Suprapubic skin (tissue), 4 donors: ENCODE data around the gene EDA. TPM values are rescaled to one million over a fixed set of nuclear protein-coding genes. Genes with fewer than 3 reads are reported as not detected.

Experiments used
- DNase-seq, 2 donors: peaks; one replicate each; pipeline ENCODE4 v3.0.0-alpha.2; 2019; ENCODE audit warnings: low spot score in 2 of 2
- H3K27ac ChIP-seq: fragments of 200-600 bp; sonication (generic); one replicate; pipeline ENCODE4 v1.5.1; 2019
- H3K27me3 ChIP-seq: fragments of 200-600 bp; sonication (generic); one replicate; pipeline ENCODE4 v1.5.1; 2019
- H3K36me3 ChIP-seq: fragments of 200-600 bp; sonication (generic); one replicate; pipeline ENCODE4 v1.5.1; 2019
- H3K4me1 ChIP-seq: fragments of 200-600 bp; sonication (generic); one replicate; pipeline ENCODE4 v1.5.1; 2019
- H3K4me3 ChIP-seq: fragments of 200-600 bp; sonication (generic); one replicate; pipeline ENCODE4 v1.5.1; 2019; ENCODE audit warnings: mild to moderate bottlenecking
- H3K9me3 ChIP-seq: fragments of 200-600 bp; sonication (generic); one replicate; pipeline ENCODE4 v1.5.1; 2019
- CTCF ChIP-seq, 2 donors: fragments of 200-600 bp in 1 of 2; fragments of 450-650 bp in 1 of 2; sonication (generic) in 1 of 2; IDR thresholded peaks; one replicate each; pipeline ENCODE4 v1.5.1; 2016 to 2019; ENCODE audit warnings: antibody characterized with exemption in 2 of 2, mild to moderate bottlenecking in 1 of 2, moderate library complexity in 1 of 2
- EP300 ChIP-seq: sonication (generic); formaldehyde crosslinking; IDR thresholded peaks from one replicate; pipeline ENCODE4 v1.6.1; 2017; ENCODE audit warnings: antibody characterized with exemption
- POLR2A ChIP-seq, 2 donors: fragments of 450-650 bp; IDR thresholded peaks; one replicate each; pipeline ENCODE4 v1.6.1; 2017; ENCODE audit warnings: antibody characterized with exemption in 2 of 2, mild to moderate bottlenecking in 2 of 2, moderate library complexity in 2 of 2
- POLR2AphosphoS5 ChIP-seq, 3 donors: sonication (generic); formaldehyde crosslinking; IDR thresholded peaks; one replicate each; pipeline ENCODE4 v1.6.1; 2017; ENCODE audit warnings: antibody characterized with exemption in 3 of 3
- WGBS: methylation state at CpG from one replicate; pipeline ENCODE4 v1.1.5; 2018; 5-methylcytosine and 5-hydroxymethylcytosine counted together
- total RNA-seq, 4 donors: library from RNA; depleted of rRNA; stranded (reverse); fragments of >200 nt; gene quantifications; one replicate each; pipeline ENCODE4 v1.1.0, GENCODE V29; 2016

EDA gene
- 10 to 100 TPM in 1 of 4 donors, 1 to 10 TPM in 3; 5.6 to 10.9 (median 7.5) TPM for total RNA-seq

DNA sequence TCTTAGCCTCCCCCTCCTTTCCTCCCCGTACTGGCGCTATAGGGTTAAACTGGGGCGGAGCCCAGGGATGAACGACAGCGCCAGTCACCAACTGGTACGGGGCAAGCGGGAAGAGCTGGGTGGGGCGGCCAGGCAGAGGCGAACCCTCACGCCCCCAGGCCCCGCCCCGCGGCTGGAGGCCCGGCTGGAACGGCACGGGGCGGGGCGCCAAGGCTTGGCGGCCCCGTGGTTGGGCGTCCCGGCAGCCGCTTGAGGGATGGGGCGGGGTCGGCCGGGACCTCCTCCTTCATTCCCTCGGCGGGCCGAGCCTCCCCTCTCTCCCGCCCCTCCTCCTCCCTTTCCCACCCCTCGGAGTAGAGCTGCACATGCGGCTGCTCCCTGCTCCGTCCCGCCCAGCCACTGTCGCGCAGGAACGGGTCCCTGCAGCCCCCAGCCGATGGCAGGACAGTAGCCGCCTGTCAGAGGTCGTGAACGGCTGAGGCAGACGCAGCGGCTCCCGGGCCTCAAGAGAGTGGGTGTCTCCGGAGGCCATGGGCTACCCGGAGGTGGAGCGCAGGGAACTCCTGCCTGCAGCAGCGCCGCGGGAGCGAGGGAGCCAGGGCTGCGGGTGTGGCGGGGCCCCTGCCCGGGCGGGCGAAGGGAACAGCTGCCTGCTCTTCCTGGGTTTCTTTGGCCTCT is at the start of gene EDA:
Gene EDA, plus strand, starts transcription at position 335 of the 678 bp plus-strand sequence.
- H3K27ac ChIP-seq = peak within 1 kb of the TSS; percentile 41
- TF ChIP-seq POLR2A (IDR thresholded peaks at IDR 0.05) = no peak
- no peak for TF ChIP-seq POLR2AphosphoS5 (IDR thresholded peaks at IDR 0.05)
- TF ChIP-seq CTCF (IDR thresholded peaks at IDR 0.05) = no peak
- no peak for TF ChIP-seq EP300

GRCh38 chrX:69568828-69569227 is 47.1 kb upstream of the EDA start:
- Histone ChIP-seq H3K27me3 (no peaks in the 10 kb centered on the region), H3K9me3 (no peaks in the 10 kb centered on the region), H3K4me1 (no peaks in the 10 kb centered on the region), H3K27ac (no peak overlapping the region), H3K4me3 (no peak overlapping the region), H3K36me3 (no peaks in the 10 kb centered on the region)
- no peak for DNase-seq
- WGBS = 76% methylated on average over 3 of the region's 3 CpGs
- TF ChIP-seq POLR2AphosphoS5 (IDR thresholded peaks at IDR 0.05) = no peak
- TF ChIP-seq CTCF (IDR thresholded peaks at IDR 0.05) = no peak
- TF ChIP-seq EP300 = no peak
- TF ChIP-seq POLR2A (IDR thresholded peaks at IDR 0.05) = no peak

More for the DNA sequence above, at the start of gene EDA:
- no peaks in the 10 kb centered on the region for H3K9me3 ChIP-seq
- peaks cover 23% of the 10 kb centered on the region for H3K4me1 ChIP-seq
- no peaks in the 10 kb centered on the region for H3K27me3 ChIP-seq
- no peaks in the 10 kb centered on the region for H3K36me3 ChIP-seq
- WGBS = 33% methylated on average over 28 of the region's 56 CpGs
- peak within 1 kb of the TSS; percentile 68 for H3K4me3 ChIP-seq
- peak; percentile 80 to 84 for DNase-seq

- Histone ChIP-seq H3K27ac (no peak overlapping the region), H3K4me1 (no peaks in the 10 kb centered on the region), H3K4me3 (no peak overlapping the region), H3K36me3 (no peaks in the 10 kb centered on the region), H3K9me3 (no peaks in the 10 kb centered on the region), H3K27me3 (no peaks in the 10 kb centered on the region)
- TF ChIP-seq POLR2A (IDR thresholded peaks at IDR 0.05) (no peak), EP300 (no peak)
- 61% methylated on average over 1 of the region's 1 CpG for WGBS
- DNase-seq = no peak
These were observed 18.5 kb upstream of the EDA start for GRCh38 chrX:69597399-69597798.

DNA sequence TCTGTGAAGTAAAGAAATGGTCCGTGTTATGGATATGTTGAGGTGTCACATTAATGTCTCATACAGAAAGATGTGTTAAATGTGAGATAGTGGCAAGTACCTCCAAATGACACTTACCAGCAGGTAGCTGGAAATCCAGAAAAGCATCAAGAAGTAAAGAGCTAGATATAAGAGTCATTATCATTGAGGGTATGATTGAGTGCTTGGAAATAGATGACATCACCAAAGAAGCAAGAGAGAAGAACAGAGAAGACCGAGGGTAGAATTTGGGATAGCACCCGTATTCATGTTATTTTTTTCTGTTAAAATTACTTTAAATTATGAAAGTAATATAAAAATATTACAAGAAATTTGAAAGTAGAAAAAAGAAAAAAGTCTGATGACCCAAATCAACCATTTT is 15.7 kb upstream of the EDA start:
- TF ChIP-seq POLR2A (IDR thresholded peaks at IDR 0.05) = no peak
- no peak for TF ChIP-seq POLR2AphosphoS5 (IDR thresholded peaks at IDR 0.05)
- TF ChIP-seq CTCF (IDR thresholded peaks at IDR 0.05) = no peak
- no peak for TF ChIP-seq EP300
- 35% methylated on average over 3 of the region's 3 CpGs for whole genome bisulfite sequencing
- H3K27ac ChIP-seq = no peak overlapping the region
- DNase-seq = no peak
- H3K36me3 ChIP-seq = no peaks in the 10 kb centered on the region
- H3K4me1 ChIP-seq = no peaks in the 10 kb centered on the region
- H3K9me3 ChIP-seq = no peaks in the 10 kb centered on the region
- H3K4me3 ChIP-seq = no peak overlapping the region
- no peaks in the 10 kb centered on the region for H3K27me3 ChIP-seq

- Histone ChIP-seq H3K4me3 (no peak overlapping the region), H3K36me3 (no peaks in the 10 kb centered on the region), H3K27me3 (no peaks in the 10 kb centered on the region), H3K4me1 (no peaks in the 10 kb centered on the region), H3K27ac (no peak overlapping the region), H3K9me3 (no peaks in the 10 kb centered on the region)
- DNase-seq = no peak
- WGBS = 49% methylated on average over 3 of the region's 3 CpGs
- TF ChIP-seq POLR2AphosphoS5 (IDR thresholded peaks at IDR 0.05) (no peak), CTCF (IDR thresholded peaks at IDR 0.05) (no peak), POLR2A (IDR thresholded peaks at IDR 0.05) (no peak), EP300 (no peak)
These were observed 12.2 kb upstream of the EDA start for GRCh38 chrX:69603566-69604194.
